Activated T-helper 17 cell treated with anti-CD3 and anti-CD28 coated beads, Interleukin-2, amount 50 U/mL, for 72 hours (primary cell): ENCODE measurements around the gene CYP3A5. TPM values are rescaled to one million over a fixed set of nuclear protein-coding genes. Genes with fewer than 3 reads are reported as not detected.
"Not testable (repeated sequence)": the region's sequence is repeated elsewhere in the genome, so short reads cannot be mapped to it uniquely, and the experiment has no call there.

Experiments
- ATAC-seq: fragments of 150-1000 bp; cut with Tn5 transposase; replicated peaks from 2 replicates; pipeline ENCODE4 v1.10.0; 2021; ENCODE audit warnings: mild to moderate bottlenecking, moderate library complexity
- H3K27ac Mint-ChIP-seq: one replicate; pipeline ENCODE4 v1.8.0; 2022; ENCODE audit warnings: mixed read lengths
- H3K27me3 Mint-ChIP-seq: one replicate; pipeline ENCODE4 v1.8.0; 2022; ENCODE audit warnings: mixed read lengths
- H3K36me3 Mint-ChIP-seq: one replicate; pipeline ENCODE4 v1.8.0; 2022; ENCODE audit warnings: low read depth, mild to moderate bottlenecking, mixed read lengths
- H3K4me1 Mint-ChIP-seq: one replicate; pipeline ENCODE4 v1.8.0; 2022; ENCODE audit warnings: mixed read lengths
- H3K4me3 Mint-ChIP-seq: one replicate; pipeline ENCODE4 v1.8.0; 2022; ENCODE audit warnings: mild to moderate bottlenecking, mixed read lengths
- H3K9me3 Mint-ChIP-seq: one replicate; pipeline ENCODE4 v1.8.0; 2022; ENCODE audit warnings: mixed read lengths
- total RNA-seq, 2 donors: library from RNA; stranded (reverse); gene quantifications; one replicate each; pipeline ENCODE4 v1.2.3, GENCODE V29; 2022

CYP3A5 gene
- total RNA-seq = under 1 TPM in 1 of 2 donors, not detected in 1; 0.15 TPM

DNA sequence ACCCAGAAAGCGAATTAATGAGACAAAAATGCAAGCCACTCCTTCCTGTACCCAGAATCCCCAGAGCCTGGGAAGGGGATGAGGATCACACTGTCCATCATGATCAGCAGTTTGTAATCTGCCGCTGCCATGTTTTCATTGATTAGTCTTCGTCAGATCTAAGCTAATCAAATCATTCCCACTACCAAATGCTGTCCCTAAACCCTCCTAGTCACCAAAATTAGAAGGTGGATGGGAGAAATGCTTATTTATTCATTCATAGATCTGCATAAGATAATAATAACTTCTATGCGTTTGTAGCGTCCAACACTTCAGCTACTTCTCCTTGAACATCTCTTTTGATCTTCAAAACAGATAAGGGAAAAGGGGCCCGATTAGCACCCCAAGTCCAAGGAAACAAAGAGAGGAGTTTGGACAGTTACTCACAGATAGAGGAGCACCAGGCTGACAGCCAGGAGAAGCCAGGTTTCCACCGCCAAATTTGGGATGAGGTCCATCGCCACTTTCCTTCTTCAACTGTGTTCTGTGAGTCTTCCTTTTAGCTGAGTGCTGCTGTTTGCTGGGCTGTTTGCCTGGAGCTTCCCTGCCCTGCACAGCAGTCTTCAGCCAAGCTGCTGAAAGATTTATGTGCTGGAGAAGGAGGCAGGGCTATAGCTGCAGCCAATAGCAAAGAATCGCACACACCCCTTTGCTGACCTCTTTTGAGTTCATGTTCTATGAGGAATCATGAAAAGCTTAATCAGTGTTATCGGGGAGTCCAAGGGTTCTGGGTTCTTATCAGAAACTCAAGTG is at the start of gene CYP3A5:
Gene CYP3A5 (minus strand): TSS at position 597 of the 792 bp plus-strand sequence. CDS start 100 bp downstream, at position 497.
- Mint-ChIP-seq H3K36me3 (no peaks in the 10 kb centered on the region), H3K27me3 (no peaks in the 10 kb centered on the region), H3K27ac (peak within 1 kb of the TSS; percentile 3), H3K4me1 (peaks cover 12% of the 10 kb centered on the region), H3K9me3 (no peaks in the 10 kb centered on the region), H3K4me3 (no peak within 1 kb of the TSS)
- no peak for ATAC-seq

DNA sequence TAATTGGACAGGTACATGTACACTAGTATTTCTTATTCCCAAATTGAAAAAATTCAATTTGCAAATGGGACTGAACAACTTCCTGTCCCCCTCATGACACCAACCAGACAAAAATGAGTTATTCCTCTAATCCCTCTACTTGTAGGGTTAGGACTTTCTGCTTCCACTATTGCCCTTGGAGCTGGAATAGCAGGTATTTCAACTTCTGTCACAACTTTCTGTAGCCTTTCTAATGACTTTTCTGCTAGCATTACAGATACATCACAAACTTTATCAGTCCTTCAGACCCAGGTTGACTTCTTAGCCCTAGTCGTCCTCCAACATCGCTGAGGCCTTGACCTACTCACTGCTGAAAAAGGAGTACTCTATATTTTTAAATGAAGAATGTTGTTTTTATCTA is 48.8 kb upstream of the CYP3A5 start:
- H3K27me3 Mint-ChIP-seq = no peaks in the 10 kb centered on the region
- ATAC-seq = no peak
- no peaks in the 10 kb centered on the region for H3K4me1 Mint-ChIP-seq
- H3K9me3 Mint-ChIP-seq = no peaks in the 10 kb centered on the region
- no peak overlapping the region for H3K4me3 Mint-ChIP-seq
- H3K36me3 Mint-ChIP-seq = no peaks in the 10 kb centered on the region
- no peak overlapping the region for H3K27ac Mint-ChIP-seq

DNA sequence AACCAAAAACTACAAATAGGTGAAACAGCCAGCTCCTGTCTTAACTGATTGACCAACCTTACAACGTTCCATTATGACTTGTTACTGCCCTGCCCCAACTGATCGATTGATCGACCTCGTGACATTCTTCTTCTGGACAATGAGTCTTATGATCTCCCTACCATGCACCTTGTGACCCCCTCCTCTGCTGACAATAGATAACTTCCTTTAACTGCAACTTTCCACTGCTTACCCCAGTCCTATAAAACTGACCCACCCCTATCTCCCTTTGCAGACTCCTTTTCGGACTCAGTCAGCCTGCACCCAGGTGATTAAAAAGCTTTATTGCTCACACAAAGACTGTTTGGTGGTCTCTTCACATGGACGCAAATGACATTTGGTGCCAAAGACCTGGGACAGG is 43.4 kb upstream of the CYP3A5 start:
- H3K27me3 Mint-ChIP-seq, H3K4me1 Mint-ChIP-seq, H3K27ac Mint-ChIP-seq, ATAC-seq, H3K36me3 Mint-ChIP-seq, H3K9me3 Mint-ChIP-seq, H3K4me3 Mint-ChIP-seq: not testable (repeated sequence)

DNA sequence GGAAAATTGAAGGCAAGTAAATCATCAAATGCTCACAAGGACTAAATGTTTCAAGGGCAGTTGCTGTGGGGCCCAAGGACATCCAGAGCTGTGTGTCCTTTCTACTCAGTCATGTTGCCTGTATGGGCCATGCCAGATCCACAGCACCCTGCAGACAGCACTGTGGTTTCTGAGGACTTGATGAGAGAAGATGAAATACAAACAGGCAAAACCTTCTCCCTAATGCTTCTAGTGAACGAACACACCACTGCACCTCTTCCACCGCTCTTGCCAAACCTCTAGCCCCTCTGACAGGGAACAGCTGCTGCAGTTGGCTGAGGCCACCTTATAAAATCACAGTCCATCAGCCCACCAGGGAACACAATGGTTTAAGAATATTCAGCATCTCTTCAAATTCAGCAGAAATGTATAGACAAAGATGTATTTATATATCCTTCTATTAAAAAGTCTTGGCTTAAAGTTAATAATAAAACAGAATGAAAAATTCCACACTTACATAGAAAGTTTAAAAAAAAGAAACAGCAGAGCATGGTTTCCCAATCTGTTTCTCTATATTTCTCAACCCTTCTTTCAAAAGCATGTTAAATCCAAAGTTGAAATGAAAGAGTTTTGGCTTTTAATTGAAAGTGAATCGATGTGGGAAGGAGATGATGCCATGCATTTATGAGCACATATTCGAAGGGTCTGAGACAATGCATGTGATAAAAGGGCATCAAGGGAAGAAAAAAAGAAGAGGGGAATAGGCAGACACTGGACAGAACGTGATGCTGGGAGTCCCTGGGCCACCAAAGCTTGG is 41.2 kb upstream of the CYP3A5 start:
- peak; percentile 45 for ATAC-seq
- H3K27ac Mint-ChIP-seq = no peak overlapping the region
- H3K36me3 Mint-ChIP-seq = no peaks in the 10 kb centered on the region
- H3K4me3 Mint-ChIP-seq = no peak overlapping the region
- H3K9me3 Mint-ChIP-seq = no peaks in the 10 kb centered on the region
- no peaks in the 10 kb centered on the region for H3K27me3 Mint-ChIP-seq
- H3K4me1 Mint-ChIP-seq = no peaks in the 10 kb centered on the region

DNA sequence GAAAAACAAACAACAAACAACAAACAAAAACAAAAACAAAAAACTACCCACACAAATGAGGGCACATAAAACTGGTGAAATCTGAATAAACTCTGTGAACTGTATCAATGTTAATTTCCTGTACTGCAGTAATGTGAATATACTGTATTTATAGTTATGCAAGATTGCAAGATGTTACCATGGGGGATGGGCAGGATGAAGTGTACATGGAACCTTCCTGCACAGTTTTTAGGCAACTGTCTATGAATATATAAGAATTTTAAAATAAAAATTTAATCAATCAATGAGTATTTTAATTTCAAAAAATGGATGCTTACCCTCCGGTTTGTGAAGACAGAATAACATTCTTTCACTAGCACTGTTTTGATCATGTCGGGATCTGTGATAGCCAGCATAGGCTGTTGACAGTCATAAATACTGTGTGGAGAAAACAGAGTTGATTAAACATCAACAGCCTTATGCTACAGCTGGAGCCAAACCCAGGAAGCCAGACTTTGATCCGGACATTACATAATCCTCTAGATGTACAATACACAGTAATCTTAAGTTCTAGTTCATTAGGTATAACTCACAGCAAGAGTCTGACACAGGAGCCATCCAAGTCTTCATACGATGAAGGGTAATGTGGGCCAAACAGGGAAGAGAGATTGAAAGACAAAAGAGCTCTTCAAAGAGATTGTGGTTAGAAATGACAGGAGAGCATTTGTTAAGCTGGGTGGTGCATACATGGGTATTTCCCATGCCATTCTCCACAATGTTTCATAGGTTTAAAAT is 40.4 kb upstream of the CYP3A5 start:
- H3K36me3 Mint-ChIP-seq = no peaks in the 10 kb centered on the region
- no peaks in the 10 kb centered on the region for H3K9me3 Mint-ChIP-seq
- no peaks in the 10 kb centered on the region for H3K4me1 Mint-ChIP-seq
- no peaks in the 10 kb centered on the region for H3K27me3 Mint-ChIP-seq
- peak; percentile 76 for ATAC-seq
- no peak overlapping the region for H3K27ac Mint-ChIP-seq
- H3K4me3 Mint-ChIP-seq = no peak overlapping the region

DNA sequence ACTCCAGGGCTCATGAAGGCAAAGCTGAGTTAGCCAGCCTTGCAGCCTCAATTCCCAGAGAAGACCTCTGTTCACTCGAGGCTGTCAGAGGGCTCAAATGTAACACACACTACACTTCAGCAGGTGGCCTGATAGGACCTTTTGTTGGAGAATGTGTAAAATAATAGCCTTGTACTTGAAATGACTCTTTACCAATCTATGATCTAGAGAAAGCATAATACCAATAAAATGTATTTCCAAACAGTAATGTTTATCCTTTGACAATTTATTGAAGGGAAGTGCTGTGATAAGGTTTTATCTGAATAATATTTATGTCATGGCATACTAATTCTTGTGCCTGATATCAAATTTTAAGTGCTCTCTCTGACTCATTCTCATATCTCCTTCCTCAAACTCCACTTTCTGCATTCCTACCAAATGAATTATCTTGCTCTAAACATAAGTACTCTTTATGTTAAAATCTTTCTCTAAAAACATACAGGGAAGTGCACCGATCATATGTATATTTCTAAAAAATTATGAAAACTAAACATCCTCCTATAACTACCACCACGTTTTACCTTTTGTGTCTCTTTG is 34.3 kb upstream of the CYP3A5 start:
- Mint-ChIP-seq H3K36me3 (peaks cover 22% of the 10 kb centered on the region), H3K9me3 (no peaks in the 10 kb centered on the region), H3K4me3 (no peak overlapping the region), H3K4me1 (no peaks in the 10 kb centered on the region), H3K27me3 (no peaks in the 10 kb centered on the region), H3K27ac (no peak overlapping the region)
- no peak for ATAC-seq

DNA sequence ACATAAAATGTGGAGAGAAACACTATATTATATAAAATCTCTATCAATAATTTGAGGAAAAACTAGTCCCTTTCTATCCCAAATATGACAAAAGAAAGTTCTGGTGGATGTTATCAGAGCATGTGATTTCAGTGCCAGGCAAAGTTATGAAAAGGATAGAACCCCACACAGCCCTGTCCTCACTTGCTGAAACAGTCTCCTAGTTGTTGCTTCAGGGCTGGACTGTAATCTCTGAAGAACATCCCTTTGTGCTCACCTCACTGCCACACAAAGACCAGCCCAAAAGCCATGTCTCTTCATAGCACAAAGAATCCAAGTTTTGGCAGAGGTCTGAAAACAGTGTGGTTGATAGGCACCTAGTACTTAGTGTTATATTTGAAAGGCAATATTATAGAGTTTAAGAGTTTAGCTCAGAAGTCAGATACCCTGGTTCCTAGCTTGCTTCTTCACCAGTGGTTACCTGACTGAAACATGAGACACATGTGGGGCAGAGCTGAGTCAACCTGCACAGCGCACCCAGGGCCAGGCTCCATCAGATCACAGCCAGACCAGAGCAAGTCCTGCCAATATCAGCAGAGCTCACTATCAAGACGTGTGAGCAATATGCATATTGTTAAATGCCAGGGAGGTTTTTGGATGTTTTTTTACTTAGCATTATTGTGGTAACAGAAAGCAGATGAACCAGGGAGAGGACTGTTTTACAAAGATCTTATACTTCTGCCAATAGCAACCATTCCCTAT is 30.2 kb upstream of the CYP3A5 start:
- H3K4me3 Mint-ChIP-seq = no peak overlapping the region
- H3K36me3 Mint-ChIP-seq = peaks cover 29% of the 10 kb centered on the region
- H3K27me3 Mint-ChIP-seq = no peaks in the 10 kb centered on the region
- H3K9me3 Mint-ChIP-seq = no peaks in the 10 kb centered on the region
- H3K4me1 Mint-ChIP-seq = no peaks in the 10 kb centered on the region
- no peak overlapping the region for H3K27ac Mint-ChIP-seq
- peak; percentile 62 for ATAC-seq

DNA sequence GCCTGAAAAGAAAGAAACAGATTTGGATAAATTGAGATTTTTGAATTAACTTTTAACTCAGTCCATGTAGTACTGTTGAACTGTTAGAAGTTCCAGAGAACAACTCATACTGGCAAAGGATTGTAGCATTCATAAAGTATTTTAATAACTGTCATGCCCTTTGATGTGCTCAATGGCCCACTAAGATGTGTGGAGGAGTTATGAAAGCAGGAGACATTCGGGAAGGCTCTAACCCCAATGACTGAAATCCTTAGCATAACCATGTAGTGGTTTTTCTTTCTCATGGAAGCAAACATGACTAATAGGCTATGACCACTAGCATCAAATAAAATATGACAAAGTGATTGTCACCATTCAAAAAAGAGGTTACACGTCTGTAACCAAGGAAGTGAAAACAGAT is 29.5 kb upstream of the CYP3A5 start:
- no peaks in the 10 kb centered on the region for H3K9me3 Mint-ChIP-seq
- H3K27ac Mint-ChIP-seq = no peak overlapping the region
- H3K4me3 Mint-ChIP-seq = no peak overlapping the region
- peaks cover 21% of the 10 kb centered on the region for H3K36me3 Mint-ChIP-seq
- no peaks in the 10 kb centered on the region for H3K27me3 Mint-ChIP-seq
- H3K4me1 Mint-ChIP-seq = no peaks in the 10 kb centered on the region
- peak; percentile 71 for ATAC-seq

DNA sequence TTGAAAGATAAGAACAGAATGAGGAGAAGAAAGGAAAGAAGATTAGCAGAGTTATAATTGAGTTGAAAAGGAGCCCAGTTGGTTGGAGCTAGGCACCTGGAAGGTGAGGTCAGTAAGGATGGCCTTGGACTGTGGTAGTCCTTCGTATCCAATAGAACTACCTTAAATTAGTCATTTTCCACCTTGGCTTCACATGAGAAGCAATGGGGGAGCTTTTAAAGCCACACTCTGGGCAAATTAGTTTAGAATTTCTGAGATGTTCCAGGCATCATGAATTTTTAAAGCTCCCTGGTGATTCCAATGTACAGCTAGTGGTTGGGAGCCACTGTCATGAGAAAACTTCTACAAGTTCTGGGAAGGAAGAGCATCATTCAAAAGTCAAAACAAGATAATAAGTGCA is 27.3 kb upstream of the CYP3A5 start:
- no peak overlapping the region for H3K4me3 Mint-ChIP-seq
- H3K9me3 Mint-ChIP-seq = no peaks in the 10 kb centered on the region
- no peak overlapping the region for H3K27ac Mint-ChIP-seq
- H3K4me1 Mint-ChIP-seq = no peaks in the 10 kb centered on the region
- H3K27me3 Mint-ChIP-seq = no peaks in the 10 kb centered on the region
- H3K36me3 Mint-ChIP-seq = peaks cover 18% of the 10 kb centered on the region
- ATAC-seq = no peak

DNA sequence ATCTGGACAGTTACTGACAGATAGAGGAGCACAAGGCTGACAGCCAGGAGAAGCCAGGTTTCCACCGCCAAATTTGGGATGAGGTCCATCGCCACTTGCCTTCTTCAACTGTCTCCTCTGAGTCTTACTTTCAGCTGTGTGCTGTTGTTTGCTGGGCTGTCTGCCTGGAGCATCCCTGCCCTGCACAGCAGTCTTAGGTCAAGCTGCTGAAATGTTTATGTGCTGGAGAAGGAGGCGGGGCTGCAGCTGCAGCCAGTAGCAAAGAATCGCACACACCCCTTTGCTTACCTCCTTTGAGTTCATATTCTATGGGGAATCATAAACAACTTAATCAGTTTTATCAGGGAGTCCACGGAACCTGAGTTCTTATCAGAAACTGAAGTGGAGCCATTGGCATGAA is 20.1 kb upstream of the CYP3A5 start:
- H3K27me3 Mint-ChIP-seq = no peaks in the 10 kb centered on the region
- H3K4me3 Mint-ChIP-seq = no peak overlapping the region
- no peak overlapping the region for H3K27ac Mint-ChIP-seq
- no peak for ATAC-seq
- H3K36me3 Mint-ChIP-seq = no peaks in the 10 kb centered on the region
- H3K4me1 Mint-ChIP-seq = no peaks in the 10 kb centered on the region
- no peaks in the 10 kb centered on the region for H3K9me3 Mint-ChIP-seq

DNA sequence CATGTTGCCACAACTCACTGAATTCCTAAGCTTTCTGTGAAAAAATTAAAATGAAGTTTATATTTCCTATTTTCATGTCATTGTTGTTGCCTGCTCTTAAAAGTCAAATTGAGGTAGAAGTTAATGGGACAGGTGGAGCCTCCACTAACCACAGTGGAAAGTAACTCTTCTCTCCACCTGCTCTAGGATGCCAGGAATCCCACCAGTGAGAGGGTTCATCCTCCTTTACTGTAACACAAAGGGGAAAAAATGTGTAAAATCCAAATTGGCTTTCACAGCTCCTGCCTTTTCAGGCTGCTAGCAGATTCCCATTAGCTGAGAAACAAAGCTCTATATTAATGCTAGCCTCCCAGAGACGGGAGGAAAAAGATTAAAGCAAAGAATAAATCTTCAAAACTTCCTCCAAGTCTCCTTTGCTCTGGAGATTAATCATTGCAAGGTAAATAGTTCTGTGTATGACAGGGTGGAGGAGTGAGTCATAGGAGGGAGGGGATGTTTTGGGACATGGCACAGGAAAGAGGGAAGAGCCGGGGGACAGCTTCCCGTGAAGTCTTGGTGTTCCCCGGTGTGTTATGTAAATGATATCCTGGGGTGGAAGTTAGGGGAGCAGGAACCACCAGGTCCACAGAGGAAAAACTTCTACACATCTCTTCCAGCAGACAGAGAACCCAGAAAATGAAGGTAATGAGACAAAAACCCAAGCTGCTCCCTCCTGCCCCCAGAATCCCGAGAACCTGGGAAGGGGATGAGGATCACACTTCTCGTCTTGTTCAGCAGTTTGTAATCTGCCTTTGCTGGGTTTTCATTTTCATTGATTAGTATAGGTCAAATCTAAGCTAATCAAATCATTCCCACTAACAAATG is 19.3 kb upstream of the CYP3A5 start:
- not testable (repeated sequence) for H3K27ac Mint-ChIP-seq, H3K36me3 Mint-ChIP-seq, H3K27me3 Mint-ChIP-seq, H3K4me3 Mint-ChIP-seq, H3K9me3 Mint-ChIP-seq, H3K4me1 Mint-ChIP-seq
- peak; percentile 55 for ATAC-seq

DNA sequence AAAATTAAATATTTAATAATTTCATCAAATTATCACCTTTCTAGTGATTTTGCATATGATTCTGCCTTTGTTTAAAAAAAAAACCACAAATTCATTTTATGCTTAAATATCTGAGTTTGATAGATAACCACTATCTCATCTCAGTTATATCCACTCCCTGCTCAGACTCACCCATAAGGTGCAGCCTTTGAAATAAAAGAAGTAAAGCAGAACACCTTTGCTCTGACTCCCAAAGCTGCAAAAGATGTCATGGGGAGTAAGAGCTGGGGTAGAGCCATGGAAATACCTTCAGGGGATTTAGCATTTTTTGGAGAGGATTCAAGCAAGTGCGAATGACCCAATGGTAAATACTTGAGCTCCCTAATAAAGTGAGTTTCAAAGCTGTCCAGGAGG is 15.1 kb upstream of the CYP3A5 start:
- ATAC-seq = no peak
- Mint-ChIP-seq H3K36me3 (no peaks in the 10 kb centered on the region), H3K4me3 (no peak overlapping the region), H3K27ac (no peak overlapping the region), H3K9me3 (no peaks in the 10 kb centered on the region), H3K4me1 (no peaks in the 10 kb centered on the region), H3K27me3 (no peaks in the 10 kb centered on the region)

DNA sequence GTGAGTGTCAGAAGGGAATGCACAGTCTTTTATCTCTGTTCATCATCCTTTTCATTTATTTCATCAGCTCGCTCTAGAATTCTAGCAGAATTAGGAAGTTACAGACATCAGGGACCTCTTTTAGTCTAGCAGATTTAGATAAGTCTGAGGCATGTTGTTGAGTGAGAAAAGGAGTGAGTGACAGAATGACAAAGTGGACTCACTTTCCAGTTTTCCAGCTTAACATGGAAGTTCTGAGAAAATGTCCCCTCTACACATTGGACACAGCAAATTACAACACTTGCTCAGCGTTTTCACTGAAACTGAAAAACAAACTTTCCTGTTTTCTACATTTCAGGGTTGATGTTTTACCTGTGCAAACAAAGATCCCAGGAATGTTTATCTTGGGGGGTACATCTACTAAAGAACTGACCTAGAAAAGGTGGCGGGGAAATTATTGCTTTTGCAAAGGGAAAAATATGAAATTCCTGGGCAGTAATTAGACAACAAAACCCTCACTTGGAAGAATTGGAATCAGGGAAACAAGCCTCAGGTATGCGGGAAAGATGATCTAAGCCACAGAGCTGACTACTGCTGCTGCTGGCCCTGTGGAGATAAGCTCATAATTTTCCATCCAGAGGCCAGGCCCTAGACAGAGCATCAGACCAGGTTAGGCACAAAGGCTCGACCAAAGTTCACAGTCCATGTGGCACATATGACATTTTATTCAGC is 14.6 kb upstream of the CYP3A5 start:
- ATAC-seq = no peak
- no peaks in the 10 kb centered on the region for H3K36me3 Mint-ChIP-seq
- no peaks in the 10 kb centered on the region for H3K4me1 Mint-ChIP-seq
- H3K9me3 Mint-ChIP-seq = no peaks in the 10 kb centered on the region
- H3K27ac Mint-ChIP-seq = no peak overlapping the region
- no peak overlapping the region for H3K4me3 Mint-ChIP-seq
- no peaks in the 10 kb centered on the region for H3K27me3 Mint-ChIP-seq
